Measurements from ENCODE around the gene DHX9.

The DHX9 gene

GRCh38 chr1:182839209-182840066 lies at the start of gene DHX9:
Gene DHX9 (plus strand): TSS chr1:182839347. CDS start chr1:182842567, 3,220 bp downstream.
- peak within 1 kb of the TSS; percentile 96 for H3K27ac ChIP-seq
- TF ChIP-seq CTCF (IDR thresholded peaks at IDR 0.05) (peak; percentile 53), ZFX (IDR thresholded peaks at IDR 0.05; ENCODE audit: borderline replicate concordance) (no peak)

DNA sequence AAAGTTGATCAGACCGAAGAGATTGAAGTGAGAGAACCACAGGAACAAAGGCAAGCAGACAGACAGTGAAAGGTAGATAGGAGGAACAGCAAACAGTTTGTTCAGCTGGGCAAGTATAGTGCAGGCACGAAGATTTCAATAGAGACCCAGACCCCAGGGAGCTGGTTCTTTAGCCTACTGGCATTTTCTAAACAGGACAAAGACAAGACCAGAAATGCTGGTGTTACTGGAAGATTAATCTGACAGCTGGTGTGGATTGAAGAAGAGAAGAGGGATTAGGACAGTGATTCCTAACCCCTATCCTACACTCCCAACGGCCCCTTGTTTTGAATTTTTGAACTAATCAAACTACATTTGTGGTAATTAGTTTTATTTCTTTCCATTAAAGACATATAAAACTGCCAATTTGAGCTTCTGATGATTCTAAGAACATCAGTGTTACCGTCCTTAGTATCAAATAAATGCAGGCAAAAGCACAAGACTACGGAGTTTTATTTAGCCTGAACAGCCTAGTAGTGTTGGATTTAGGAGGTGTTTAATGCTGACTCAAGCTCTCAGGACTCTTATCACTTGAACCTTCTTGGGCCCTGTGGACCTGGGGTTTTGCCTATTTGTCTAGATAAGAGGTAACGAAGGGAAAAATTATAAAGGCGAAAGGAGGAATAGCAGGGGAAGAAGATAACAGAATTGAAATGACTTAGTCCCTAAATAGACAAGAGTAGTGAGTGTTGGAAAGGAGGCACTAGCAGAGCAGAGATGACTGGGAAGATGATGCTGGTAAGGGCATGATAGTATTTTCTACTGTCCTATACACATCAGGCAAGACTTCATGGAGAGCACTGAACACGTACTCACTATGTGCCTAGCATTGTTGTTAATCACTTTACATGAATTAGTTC lies 47.6 kb upstream of the DHX9 start:
- no peak overlapping the region for H3K27ac ChIP-seq
- TF ChIP-seq CTCF (IDR thresholded peaks at IDR 0.05) (no peak), ZFX (IDR thresholded peaks at IDR 0.05; ENCODE audit: borderline replicate concordance) (no peak)

GRCh38 chr1:182794091-182794490 lies 45.1 kb upstream of the DHX9 start:
- no peak overlapping the region for H3K27ac ChIP-seq
- TF ChIP-seq ZFX (IDR thresholded peaks at IDR 0.05; ENCODE audit: borderline replicate concordance) (no peak), CTCF (IDR thresholded peaks at IDR 0.05) (no peak)

- no peak for TF ChIP-seq CTCF (IDR thresholded peaks at IDR 0.05)
- no peak for TF ChIP-seq ZFX (IDR thresholded peaks at IDR 0.05; ENCODE audit: borderline replicate concordance)
- H3K27ac ChIP-seq, result no peak overlapping the region
Measured at GRCh38 chr1:182794676-182795201, 44.4 kb upstream of the DHX9 start.

- H3K27ac ChIP-seq, result no peak overlapping the region
Measured at GRCh38 chr1:182795563-182796228, 43.5 kb upstream of the DHX9 start.

More at GRCh38 chr1:182795563-182796228, 43.5 kb upstream of the DHX9 start:
- TF ChIP-seq CTCF (IDR thresholded peaks at IDR 0.05) (no peak), ZFX (IDR thresholded peaks at IDR 0.05; ENCODE audit: borderline replicate concordance) (no peak)

Data from 22Rv1 (cell line).